GM19455 (cell line): ENCODE measurements around the gene CIBAR2.
"Not testable (repeated sequence)": the region's sequence is repeated elsewhere in the genome, so short reads cannot be mapped to it uniquely, and the experiment has no call there.

Experiments used
- ATAC-seq: cut with Tn5 transposase; IDR thresholded peaks from one replicate; pipeline ENCODE4 v1.9.1; 2021; ENCODE audit not compliant: unreplicated experiment

The CIBAR2 gene

DNA sequence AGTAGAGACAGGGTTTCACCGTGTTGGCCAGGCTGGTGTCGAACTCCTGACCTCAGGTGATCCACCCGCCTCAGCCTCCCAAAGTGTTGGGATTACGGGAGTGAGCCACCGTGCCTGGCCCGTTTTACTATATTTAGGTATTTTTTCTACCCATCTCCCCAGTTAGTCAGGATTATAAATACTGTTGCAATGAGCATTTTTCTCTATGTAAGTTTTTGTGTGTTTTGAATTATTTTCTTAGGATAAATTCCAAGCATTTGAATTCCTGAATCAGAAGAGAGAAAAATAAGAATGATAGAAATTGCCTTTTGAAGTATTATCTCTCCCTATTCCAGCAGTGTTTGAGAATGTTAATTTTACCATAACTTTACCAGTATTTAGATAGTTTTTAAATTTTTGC lies 48.1 kb downstream of the CIBAR2 start:
- ATAC-seq, result no peak

DNA sequence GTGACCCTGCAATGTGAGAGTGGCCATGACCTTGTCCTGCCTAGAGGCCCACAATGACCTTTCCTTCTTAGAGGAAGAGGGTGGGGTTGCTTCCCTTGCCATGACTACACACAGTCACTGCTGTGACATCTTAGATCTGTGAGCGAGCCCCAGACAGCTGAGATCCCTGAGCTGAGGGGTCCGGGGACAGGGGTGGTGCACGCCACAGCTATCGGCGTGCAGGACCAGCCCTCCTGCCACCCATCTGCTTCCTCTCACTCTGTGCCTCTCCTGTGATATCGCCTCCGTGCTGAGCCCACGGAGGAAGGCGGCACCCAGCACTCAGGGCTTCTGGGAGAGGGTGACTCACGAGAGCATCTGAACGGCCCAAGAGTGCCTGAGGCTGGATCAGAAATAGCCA lies 49.4 kb downstream of the CIBAR2 start:
- no peak for ATAC-seq

DNA sequence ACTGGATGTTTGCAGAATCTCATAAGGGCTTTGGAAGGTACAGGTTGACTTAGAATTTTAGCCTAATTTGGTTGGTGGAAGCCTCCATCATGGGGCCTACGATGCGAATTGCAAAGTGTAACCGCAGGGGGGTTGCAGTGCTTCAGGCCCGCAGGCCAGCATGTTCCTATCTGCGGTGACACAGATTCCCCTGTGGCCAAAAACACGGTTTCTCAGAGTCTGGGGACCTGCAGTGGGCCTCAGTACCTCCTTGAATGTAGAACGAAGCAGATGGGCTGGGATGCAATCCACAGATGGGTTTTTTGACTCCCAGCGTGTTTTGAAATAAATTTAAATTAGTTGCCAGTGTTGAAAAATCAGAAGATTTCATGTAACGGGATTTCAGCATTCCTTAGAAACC lies 49.9 kb downstream of the CIBAR2 start:
- ATAC-seq, result no peak

DNA sequence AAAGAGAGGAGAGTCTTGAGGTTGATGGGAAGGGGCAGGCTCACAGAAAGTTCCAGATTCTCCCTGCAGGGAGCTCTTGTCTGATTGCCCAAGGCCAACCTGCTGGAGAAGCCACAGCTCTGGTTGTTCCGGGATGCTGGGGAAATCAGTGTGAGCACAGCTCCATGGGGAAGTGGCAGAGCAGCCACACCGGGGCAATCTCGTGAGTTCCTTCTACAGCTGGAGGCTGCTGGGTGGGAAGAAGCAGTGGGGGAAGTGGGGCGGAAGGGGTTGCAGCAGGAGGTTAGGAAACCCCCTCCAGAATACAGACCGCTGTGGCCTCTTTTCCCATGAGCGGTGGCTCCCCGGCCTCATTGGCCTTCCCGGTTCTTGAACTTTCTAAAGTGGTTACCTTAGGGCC lies 50.7 kb downstream of the CIBAR2 start:
- ATAC-seq, result no peak

DNA sequence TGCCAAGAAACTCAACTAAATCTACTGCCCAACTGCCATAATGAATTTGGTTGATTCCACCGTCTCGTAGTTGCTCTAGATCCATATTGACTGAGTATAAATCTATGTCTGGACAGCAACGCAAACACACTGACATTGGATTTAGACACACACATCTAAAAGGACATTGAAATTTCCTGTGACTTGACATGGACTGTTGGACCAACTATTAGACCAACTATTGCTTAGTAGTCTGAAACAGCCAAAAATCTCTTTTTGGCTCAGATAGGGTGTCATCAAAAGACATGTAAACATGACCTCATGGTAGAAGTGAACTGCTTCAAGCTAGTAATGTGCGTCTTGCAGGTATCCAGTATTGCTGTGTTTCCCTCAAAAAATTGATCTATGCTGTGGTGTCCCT lies 53.4 kb downstream of the CIBAR2 start:
- no peak for ATAC-seq

DNA sequence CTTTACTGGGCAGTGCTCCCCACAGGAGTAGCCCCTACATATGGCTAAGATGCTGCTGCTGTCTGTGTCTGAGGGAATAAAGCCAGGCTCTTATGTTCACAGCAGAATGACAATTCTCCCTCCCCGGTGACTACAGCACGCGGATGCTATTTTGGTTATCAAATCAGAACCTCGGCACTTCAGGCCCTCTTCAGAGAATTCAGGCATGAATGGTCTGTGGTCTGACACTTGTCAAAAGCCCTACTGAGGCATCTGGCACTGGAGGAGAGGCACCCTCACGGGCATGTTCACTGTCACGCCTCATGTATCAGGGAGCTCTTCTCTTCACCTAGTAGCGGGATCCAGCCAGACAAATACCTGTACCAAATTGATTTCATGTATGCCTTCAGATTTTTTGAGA lies 54.3 kb downstream of the CIBAR2 start:
- ATAC-seq, result no peak

DNA sequence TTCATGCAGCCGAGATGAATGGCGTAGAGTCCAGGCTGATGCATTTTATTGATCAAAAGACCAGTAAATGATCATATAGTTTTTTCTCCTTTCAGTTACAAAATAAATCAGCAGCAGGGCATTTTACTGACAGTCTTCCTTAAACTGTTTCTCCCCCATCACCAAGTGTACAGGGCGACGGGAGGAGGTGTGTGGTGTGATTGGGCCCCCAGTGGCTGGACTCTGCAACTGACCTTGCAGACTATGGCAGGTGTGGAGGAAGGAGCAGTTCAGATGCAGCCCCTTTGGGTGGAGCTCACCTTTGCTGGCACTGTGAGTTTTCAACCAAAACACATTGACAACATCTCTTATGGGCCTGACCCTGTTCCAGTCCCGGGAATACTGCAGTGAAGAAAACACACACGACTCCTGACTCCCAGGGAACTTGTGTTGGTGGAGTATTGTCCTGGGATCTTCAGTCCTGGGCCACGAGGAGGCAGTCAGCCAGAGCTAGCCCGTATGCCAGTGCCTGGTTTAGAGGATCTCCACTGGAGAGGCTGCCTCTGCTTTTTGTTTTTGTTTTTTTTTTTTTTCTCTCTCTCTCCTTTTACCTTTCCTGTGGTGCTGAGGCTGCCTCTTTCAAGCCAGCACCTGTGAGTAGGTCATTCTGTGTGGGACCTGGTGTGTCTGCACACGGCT lies 54.9 kb downstream of the CIBAR2 start:
- no peak for ATAC-seq

DNA sequence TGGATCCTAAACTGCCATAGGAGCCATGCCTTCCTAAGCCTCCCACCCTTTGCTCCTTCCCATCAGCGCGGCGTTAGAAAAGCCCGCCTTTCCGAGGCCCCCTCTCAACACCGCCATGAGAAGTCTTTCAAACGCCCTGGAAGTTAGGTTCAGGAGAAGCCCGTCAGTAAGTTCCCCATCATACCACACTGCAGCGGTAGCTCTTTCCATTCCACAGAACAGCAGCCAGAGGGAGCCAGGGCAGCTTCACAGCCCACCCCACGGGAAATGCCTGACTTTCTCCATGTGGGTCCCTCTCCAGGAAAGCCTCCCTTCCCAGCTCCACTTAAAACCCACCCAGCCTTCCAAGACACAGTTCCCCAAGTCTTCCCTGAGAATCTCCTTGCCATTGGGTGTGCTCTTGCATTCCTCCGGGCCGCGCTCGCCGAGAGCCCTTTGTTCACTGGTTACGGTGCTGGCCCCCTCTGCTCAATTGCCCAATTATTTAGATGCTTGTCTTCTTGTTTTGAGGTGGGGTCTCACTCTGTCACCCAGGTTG lies 56.0 kb downstream of the CIBAR2 start:
- no peak for ATAC-seq

DNA sequence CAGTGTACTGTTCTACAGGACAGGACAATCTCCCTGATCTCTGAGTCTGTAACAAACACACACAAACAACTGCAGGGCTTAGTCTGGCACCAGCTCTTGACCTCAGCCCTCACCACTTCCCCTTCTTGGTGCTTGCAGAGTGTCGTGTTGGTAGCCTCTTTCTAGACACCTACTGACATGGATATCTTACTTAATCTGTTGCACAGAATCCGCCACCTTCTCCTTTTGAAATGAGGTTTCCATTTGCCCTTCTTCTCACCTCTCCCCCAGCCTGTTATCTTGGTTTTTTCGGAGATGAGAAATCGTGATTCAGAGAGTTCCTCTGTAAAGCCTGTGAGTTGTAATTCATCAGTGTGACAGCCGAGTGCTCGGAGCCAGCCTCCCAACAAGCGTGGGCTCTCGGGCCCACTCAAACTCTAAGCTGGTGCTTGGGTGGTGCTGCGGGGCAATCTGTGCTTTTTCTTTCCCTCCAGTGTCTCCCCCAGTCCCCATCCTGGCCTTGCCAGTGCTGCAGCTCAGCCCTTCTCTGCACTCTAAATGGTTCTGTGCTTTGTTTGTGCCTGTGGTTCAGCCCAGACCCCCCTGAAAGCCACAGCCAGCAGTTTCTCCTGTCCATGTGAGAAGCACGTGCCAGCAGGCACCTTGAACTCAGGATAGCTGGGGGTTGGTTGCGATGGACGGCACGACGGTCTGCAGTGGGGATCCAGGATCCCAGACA lies 56.6 kb downstream of the CIBAR2 start:
- ATAC-seq, result peak; percentile 86

DNA sequence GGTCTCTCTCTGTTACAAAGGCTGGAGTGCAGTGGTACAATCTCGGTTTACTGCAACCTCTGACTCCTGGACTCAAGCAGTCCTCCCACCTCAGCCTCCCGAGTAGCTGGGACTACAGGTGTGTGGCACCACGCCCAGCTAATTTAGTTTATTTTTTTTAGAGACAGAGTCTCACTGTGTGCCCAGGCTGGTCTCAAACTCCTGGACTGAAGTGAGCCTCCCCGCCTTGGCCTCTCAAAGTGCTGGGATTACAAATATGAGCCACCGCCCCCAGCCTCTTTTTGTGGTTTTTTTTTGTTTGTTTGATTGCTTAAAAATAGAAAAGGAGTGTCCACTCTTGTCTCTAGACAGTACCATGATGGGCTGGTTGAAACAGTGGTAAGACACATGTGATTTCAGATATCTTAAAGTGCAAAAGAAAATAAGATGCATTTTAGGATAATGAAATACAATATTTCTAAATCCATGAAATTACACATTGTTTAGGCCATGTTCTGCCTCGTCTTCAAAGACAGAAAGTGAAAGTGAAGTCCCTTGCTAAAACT lies 57.3 kb downstream of the CIBAR2 start:
- no peak for ATAC-seq

DNA sequence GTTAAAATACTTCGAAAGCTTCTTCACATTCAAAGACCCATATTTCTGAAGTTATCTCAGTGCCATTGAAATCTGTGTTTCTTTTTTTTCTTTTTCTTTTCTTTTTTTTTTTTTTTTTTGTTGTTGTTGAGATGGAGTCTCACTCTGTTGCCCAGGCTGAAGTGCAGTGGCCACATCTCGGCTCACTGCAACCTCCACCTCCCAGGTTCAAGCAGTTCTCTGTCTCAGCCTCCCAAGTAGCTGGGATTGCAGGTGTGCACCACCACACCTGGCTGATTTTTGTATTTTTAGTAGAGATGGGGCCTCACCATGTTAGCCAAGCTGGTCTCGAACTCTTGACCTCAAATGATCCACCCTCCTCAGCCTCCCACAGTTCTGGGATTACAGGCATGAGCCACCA lies 58.0 kb downstream of the CIBAR2 start:
- not testable (repeated sequence) for ATAC-seq

DNA sequence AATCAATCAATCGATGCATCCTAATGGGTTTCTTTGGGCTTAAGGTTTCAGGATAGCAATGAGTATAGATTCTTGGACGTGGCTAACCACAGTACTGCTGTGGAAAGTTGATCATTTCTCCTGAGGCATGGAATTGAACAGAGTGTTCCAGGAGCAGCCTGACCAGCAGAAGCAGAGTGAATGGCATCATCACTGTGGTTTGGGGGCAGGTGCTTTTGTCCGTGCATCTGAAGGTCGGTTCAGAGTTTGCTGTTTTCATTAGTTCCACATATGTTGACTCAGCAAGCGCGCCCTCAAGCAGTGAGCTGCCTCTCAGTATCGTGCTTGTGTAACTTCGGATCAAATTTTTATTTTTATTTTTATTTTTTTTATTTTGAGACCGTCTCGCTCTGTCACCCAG lies 59.7 kb downstream of the CIBAR2 start:
- no peak for ATAC-seq

DNA sequence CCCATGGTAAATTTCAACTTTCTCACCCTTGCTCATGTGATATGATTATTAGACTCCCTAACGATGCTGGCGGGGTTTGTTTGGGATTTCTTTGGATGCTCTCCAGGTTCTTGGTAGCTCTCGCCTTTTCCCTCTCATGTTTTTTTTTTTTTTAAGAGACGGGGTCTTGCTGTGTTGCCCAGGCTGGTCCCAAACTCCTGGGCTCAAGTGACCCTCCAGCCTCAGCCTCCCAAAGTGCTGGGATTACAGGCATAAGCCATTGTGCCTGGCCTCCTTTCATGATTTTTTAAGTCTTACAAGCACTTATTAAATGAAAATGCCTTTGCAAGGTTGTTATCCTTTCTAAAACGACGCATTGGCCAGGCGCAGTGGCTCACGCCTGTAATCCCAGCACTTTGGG lies 60.6 kb downstream of the CIBAR2 start:
- no peak for ATAC-seq

DNA sequence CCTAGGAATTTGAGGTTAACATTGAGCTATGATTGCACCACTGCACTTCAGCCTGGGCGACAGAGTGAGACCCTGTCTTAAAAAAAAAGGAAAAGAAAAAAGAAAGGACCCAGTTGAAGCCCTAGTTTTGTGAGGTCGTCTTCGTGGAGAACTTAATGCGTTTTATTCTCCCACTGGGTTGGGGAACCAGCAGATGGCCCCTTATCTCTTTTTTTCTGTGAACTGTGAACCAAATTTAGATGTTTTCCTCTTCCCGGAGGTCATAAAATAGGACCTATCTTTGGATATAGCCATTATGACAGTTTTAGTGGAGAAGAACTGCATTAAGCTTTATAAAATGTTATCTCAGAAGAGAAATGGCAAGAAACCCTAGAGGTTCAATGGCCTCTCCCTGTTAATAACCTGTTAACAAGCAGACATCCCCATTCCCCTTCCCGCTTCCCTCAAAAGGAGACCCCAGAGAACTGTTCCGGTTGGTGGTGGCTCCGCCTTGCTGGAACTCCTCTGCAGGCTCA lies 61.1 kb downstream of the CIBAR2 start:
- no peak for ATAC-seq

DNA sequence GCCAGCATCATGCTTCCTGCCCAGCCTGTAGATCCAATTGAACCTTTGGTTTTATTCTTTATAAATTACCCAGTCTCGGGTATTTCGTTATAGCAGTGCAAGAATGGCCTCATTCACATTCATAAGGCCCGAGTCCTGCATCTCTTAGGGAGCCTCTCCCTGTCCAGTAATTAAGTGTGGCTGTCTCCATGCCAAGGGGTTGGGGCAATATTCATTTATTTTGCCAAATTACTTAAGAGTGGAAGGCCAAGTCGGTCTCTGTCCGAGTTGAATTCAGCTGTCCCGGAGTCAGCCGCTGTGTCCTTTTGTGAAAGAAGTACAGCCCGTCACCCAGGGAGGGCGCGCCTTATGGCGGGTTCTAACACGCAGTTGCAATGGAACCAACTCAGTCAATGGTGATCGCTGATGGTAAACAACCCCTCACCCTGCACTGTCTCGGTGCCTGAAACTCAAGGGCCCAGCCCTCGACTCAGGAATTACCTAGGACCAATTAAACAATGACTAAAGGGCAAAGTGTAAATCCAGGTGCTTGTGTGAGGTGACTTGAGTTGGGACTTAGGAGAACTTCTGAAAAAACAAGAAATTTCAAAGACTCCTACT lies 62.5 kb downstream of the CIBAR2 start:
- ATAC-seq, result no peak

DNA sequence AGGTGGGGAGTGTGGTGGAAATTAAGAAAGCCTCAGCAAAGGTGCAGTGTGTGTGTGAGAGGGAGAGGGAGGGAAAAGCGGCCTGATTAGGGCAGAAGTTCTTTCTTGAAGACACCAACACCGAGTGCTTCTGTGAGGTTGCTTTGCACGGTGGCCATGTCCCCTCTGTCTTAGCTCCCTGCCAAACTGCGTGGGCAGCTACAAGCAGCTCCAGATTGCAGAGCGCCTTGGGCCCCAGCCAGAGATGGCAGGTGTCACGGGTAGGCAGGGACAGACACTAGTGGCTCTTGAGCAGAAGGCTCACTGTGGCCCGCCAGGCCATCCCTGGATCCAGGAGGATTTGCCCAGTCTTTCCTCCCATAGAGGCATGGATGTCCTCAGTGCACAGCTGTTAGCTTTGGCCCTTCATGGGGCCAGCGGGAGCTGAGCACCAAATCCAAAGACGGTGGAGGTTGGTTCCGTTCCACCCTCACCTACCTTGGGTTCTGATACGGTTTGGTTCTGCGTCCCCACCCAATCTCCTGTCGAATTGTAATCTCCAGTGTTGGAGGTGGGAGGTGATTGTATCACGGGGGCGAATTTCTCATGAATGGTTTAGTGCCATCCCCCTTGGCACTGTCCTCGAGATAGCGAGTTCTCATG lies 63.2 kb downstream of the CIBAR2 start:
- ATAC-seq, result no peak
